MM.1S (cell line): ENCODE results near the gene SETBP1.

Experiments used
- DNase-seq: peaks from one replicate; pipeline ENCODE4 v3.0.0-alpha.2; 2015
- H2AFZ ChIP-seq: fragments of 300-600 bp; sonication (generic); 2 replicates; pipeline ENCODE4 v1.6.0; 2016; ENCODE audit warnings: antibody characterized with exemption, low read length
- H3F3A ChIP-seq: fragments of 300-600 bp; sonication (generic); 2 replicates; pipeline ENCODE4 v1.6.1; 2016; ENCODE audit warnings: mild to moderate bottlenecking, antibody characterized with exemption, low read length, moderate library complexity, mixed read lengths; ENCODE audit not compliant: insufficient read depth
- H3K27ac ChIP-seq: fragments of 300-600 bp; sonication (generic); 2 replicates; pipeline ENCODE4 v1.5.1; 2016; ENCODE audit warnings: mild to moderate bottlenecking, low read length
- H3K27me3 ChIP-seq: fragments of 300-600 bp; sonication (generic); replicated peaks from 2 replicates; pipeline ENCODE4 v1.6.0; 2016; ENCODE audit warnings: low read length; ENCODE audit not compliant: insufficient read depth
- H3K36me3 ChIP-seq: fragments of 300-600 bp; sonication (generic); replicated peaks from 2 replicates; pipeline ENCODE4 v1.6.1; 2016; ENCODE audit warnings: mild to moderate bottlenecking, low read length, mixed read lengths; ENCODE audit not compliant: insufficient read depth
- H3K4me1 ChIP-seq: fragments of 300-600 bp; sonication (generic); 2 replicates; pipeline ENCODE4 v1.6.1; 2016; ENCODE audit warnings: low read length, mixed read lengths
- H3K4me2 ChIP-seq: fragments of 300-600 bp; sonication (generic); 2 replicates; pipeline ENCODE4 v1.6.0; 2016; ENCODE audit warnings: low read depth, low read length
- H3K4me3 ChIP-seq: fragments of 300-600 bp; sonication (generic); 2 replicates; pipeline ENCODE4 v1.5.1; 2016; ENCODE audit warnings: low read length, mixed read lengths
- H3K79me2 ChIP-seq: fragments of 300-600 bp; sonication (generic); 2 replicates; pipeline ENCODE4 v1.6.1; 2016; ENCODE audit warnings: mixed run types, low read length, mixed read lengths
- H3K9ac ChIP-seq: fragments of 300-600 bp; sonication (generic); 2 replicates; pipeline ENCODE4 v1.6.1; 2016; ENCODE audit warnings: low read length, mixed read lengths
- H3K9me2 ChIP-seq: fragments of 300-600 bp; sonication (generic); replicated peaks from 2 replicates; pipeline ENCODE4 v1.6.1; 2016; ENCODE audit warnings: mild to moderate bottlenecking, low read length, mixed read lengths; ENCODE audit not compliant: insufficient read depth
- H3K9me3 ChIP-seq: fragments of 300-600 bp; sonication (generic); replicated peaks from 2 replicates; pipeline ENCODE4 v1.6.1; 2016; ENCODE audit warnings: mild to moderate bottlenecking, low read length, mixed read lengths; ENCODE audit not compliant: insufficient read depth
- H4K20me1 ChIP-seq: fragments of 300-600 bp; sonication (generic); 2 replicates; pipeline ENCODE4 v1.6.1; 2016; ENCODE audit warnings: mild to moderate bottlenecking, low read length, moderate library complexity, mixed read lengths; ENCODE audit not compliant: insufficient read depth
- EZH2 ChIP-seq: fragments of 300-600 bp; sonication (generic); optimal IDR thresholded peaks from 2 replicates; pipeline ENCODE3; 2017; ENCODE audit warnings: low read depth, mild to moderate bottlenecking, antibody characterized with exemption, low read length, mixed read lengths
- EZH2phosphoT487 ChIP-seq: fragments of 300-600 bp; sonication (generic); IDR thresholded peaks from 2 replicates; pipeline ENCODE4 v1.6.1; 2018; ENCODE audit warnings: antibody characterized with exemption, low read length
- TF ChIP-seq, protein P1 (sequence below): fragments of 300-600 bp; sonication (generic); IDR thresholded peaks from 2 replicates; pipeline ENCODE4 v1.5.1; 2016; ENCODE audit warnings: antibody characterized with exemption, low read length, mixed read lengths

The SETBP1 gene

DNA sequence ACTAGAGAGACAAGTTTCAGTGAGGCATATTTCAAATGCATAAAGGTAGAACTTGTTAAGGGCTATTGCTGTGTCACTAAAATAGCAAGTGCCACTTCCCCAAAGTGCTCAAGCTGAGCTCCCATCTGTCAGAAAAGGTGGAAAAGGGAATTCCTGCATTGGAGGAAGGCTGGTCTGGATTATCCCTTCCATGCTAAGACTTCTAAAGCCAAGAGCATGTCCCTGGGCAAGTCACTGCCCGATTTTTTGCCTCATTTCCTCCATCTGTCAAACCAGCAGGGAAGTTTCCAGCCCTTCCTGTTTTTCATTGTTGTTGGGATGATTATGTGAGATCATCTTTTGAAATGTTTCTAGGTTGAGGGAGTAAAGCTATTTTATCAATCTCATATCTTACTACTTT is 175.5 kb downstream of the SETBP1 start:
- H3K9me2 ChIP-seq = no peaks in the 10 kb centered on the region
- no peak for DNase-seq
- TF ChIP-seq EZH2 (no peak), EZH2phosphoT487 (no peak)

DNA sequence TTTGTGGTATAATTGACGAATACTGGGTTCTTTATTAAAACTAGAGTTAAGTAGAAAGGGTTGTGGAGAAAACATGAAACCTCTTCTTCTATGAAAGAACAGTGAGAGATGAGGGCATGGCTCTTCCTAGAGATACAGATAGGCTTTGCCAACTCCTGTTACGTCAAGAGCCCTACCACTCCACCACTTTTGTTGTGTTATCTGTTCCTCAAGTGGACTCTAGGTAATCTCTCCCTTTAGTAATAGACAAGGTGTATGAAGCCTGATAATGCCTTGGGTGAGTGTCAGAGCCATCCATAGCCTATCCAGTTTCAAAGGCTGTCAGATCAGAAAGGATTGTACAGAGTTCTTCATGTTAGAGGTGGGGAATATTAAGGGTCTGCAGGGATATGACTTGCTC is 176.4 kb downstream of the SETBP1 start:
- Histone ChIP-seq H2AFZ (no peak overlapping the region), H3K9ac (no peak overlapping the region), H3K27ac (no peak overlapping the region), H3F3A (no peaks in the 10 kb centered on the region), H3K27me3 (no peaks in the 10 kb centered on the region), H4K20me1 (no peaks in the 10 kb centered on the region), H3K9me3 (no peaks in the 10 kb centered on the region), H3K9me2 (no peaks in the 10 kb centered on the region), H3K4me1 (peaks cover 20% of the 10 kb centered on the region), H3K4me2 (no peak overlapping the region), H3K4me3 (no peak overlapping the region), H3K79me2 (peaks cover 91% of the 10 kb centered on the region), H3K36me3 (no peaks in the 10 kb centered on the region)
- no peak for TF ChIP-seq EZH2
- TF ChIP-seq, protein P1, sequence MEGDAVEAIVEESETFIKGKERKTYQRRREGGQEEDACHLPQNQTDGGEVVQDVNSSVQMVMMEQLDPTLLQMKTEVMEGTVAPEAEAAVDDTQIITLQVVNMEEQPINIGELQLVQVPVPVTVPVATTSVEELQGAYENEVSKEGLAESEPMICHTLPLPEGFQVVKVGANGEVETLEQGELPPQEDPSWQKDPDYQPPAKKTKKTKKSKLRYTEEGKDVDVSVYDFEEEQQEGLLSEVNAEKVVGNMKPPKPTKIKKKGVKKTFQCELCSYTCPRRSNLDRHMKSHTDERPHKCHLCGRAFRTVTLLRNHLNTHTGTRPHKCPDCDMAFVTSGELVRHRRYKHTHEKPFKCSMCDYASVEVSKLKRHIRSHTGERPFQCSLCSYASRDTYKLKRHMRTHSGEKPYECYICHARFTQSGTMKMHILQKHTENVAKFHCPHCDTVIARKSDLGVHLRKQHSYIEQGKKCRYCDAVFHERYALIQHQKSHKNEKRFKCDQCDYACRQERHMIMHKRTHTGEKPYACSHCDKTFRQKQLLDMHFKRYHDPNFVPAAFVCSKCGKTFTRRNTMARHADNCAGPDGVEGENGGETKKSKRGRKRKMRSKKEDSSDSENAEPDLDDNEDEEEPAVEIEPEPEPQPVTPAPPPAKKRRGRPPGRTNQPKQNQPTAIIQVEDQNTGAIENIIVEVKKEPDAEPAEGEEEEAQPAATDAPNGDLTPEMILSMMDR = no peak
- TF ChIP-seq EZH2phosphoT487 = no peak
- no peak for DNase-seq

More for the DNA sequence above, 175.5 kb downstream of the SETBP1 start:
- Histone ChIP-seq H3K27me3 (no peaks in the 10 kb centered on the region), H3K9me3 (no peaks in the 10 kb centered on the region), H4K20me1 (no peaks in the 10 kb centered on the region), H3K79me2 (peaks cover 90% of the 10 kb centered on the region), H3K4me3 (no peak overlapping the region), H3K4me2 (no peak overlapping the region), H2AFZ (no peak overlapping the region), H3K4me1 (peaks cover 29% of the 10 kb centered on the region), H3K27ac (no peak overlapping the region), H3K9ac (no peak overlapping the region), H3K36me3 (no peaks in the 10 kb centered on the region), H3F3A (peaks cover under 1% of the 10 kb centered on the region; the same call in 1 of the 2 replicates)

DNA sequence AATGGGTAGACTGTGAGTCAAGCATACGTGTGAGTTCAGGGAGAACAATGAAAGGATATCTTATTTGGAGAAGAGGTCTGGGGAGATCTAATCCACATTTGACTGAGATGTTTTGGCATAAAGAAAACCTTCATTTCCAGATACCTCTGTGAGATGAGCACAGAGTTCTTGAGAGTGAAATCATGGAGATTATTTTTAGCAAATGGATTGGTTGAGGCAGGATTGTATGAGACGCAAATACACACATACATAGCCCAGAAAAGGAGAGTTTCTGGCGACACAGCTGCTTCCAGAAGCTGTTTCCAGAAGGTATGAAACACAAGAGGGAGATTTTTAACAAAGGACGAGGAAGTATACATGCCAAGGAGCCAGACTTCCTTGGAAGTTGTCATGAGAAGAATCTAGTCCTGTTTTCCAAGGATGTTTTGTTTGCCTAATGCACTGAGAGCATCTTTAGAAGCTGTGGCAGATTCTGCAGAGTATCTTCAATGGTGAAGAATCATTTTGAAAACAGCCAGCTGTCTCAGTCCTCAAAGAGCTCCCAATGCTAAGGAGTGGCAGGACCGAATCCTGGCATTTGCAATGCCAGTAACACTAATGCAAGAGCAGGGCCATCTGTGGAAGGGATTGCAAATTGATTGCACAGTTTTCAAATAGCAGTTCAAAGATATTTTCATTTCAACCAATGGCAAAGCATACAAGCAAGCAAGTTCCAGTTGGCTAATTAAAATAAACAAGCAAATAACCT is 177.2 kb downstream of the SETBP1 start:
- no peaks in the 10 kb centered on the region for H3K9me3 ChIP-seq
- peaks cover 12% of the 10 kb centered on the region for H3K4me1 ChIP-seq
- no peaks in the 10 kb centered on the region for H4K20me1 ChIP-seq
- no peak overlapping the region for H3K9ac ChIP-seq
- no peaks in the 10 kb centered on the region for H3K36me3 ChIP-seq
- H3K4me3 ChIP-seq = no peak overlapping the region
- H2AFZ ChIP-seq = no peak overlapping the region
- H3F3A ChIP-seq = no peaks in the 10 kb centered on the region
- H3K27ac ChIP-seq = no peak overlapping the region
- H3K9me2 ChIP-seq = no peaks in the 10 kb centered on the region
- DNase-seq = no peak
- H3K27me3 ChIP-seq = no peaks in the 10 kb centered on the region
- TF ChIP-seq EZH2phosphoT487 (no peak), EZH2 (no peak)
- TF ChIP-seq, protein P1 = no peak
- no peak overlapping the region for H3K4me2 ChIP-seq
- H3K79me2 ChIP-seq = peaks cover 92% of the 10 kb centered on the region

DNA sequence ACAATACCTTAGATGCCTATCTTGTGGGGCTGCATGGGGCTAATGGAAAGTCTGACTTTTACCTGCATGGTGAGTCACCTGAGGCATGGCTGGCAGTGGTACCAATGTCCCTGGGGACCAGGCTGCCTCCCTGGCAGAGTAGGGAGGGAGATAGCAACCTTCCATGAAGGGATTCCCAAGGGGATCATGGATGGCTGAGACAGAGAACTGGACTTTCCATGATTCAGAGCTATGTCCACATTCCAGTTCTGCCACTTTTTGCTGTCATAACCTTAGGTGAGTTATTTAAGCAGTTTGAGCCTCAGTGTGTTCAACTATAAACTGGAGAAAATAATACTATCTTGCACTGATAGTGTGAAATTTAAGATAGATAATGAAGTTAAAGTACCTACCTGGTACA is 178.6 kb downstream of the SETBP1 start:
- DNase-seq = no peak
- Histone ChIP-seq H3K4me2 (no peak overlapping the region), H3K27ac (no peak overlapping the region), H3K4me1 (peaks cover 6% of the 10 kb centered on the region; the same call in 1 of the 2 replicates), H3K4me3 (no peak overlapping the region), H3K27me3 (no peaks in the 10 kb centered on the region), H3K36me3 (no peaks in the 10 kb centered on the region), H2AFZ (no peak overlapping the region), H4K20me1 (no peaks in the 10 kb centered on the region), H3F3A (no peaks in the 10 kb centered on the region), H3K9ac (no peak overlapping the region), H3K9me2 (no peaks in the 10 kb centered on the region), H3K79me2 (peaks cover 91% of the 10 kb centered on the region), H3K9me3 (no peaks in the 10 kb centered on the region)
- TF ChIP-seq EZH2 (no peak), EZH2phosphoT487 (no peak)
- TF ChIP-seq, protein P1 = no peak
